HFFc6 (cell line): ENCODE data around the gene MCM9. TPM values are rescaled to one million over a fixed set of nuclear protein-coding genes. Genes with fewer than 3 reads are reported as not detected.
A peak's percentile ranks its signal among the peaks of the same experiment; 100 is the strongest.
"Not testable (repeated sequence)": the region's sequence is repeated elsewhere in the genome, so short reads cannot be mapped to it uniquely, and the experiment has no call there.

ENCODE experiments used
- DNase-seq: peaks from one replicate; pipeline ENCODE4 v3.0.0-alpha.2; 2018
- H3K27ac Mint-ChIP-seq: 2 replicates; pipeline ENCODE4 v1.8.0; 2020; ENCODE audit warnings: mild to moderate bottlenecking, mixed read lengths
- H3K27me3 Mint-ChIP-seq: 2 replicates; pipeline ENCODE4 v1.8.0; 2021; ENCODE audit warnings: mild to moderate bottlenecking, moderate library complexity, mixed read lengths; ENCODE audit not compliant: insufficient read depth
- H3K36me3 Mint-ChIP-seq: 2 replicates; pipeline ENCODE4 v1.8.0; 2021; ENCODE audit warnings: low read depth, mixed read lengths
- H3K4me1 Mint-ChIP-seq: 2 replicates; pipeline ENCODE4 v1.8.0; 2020; ENCODE audit warnings: low read depth, mixed read lengths
- H3K4me3 Mint-ChIP-seq: 2 replicates; pipeline ENCODE4 v1.8.0; 2020; ENCODE audit warnings: mild to moderate bottlenecking, moderate library complexity, mixed read lengths
- H3K9me3 Mint-ChIP-seq: 2 replicates; pipeline ENCODE4 v1.8.0; 2020; ENCODE audit warnings: mild to moderate bottlenecking, mixed read lengths
- total RNA-seq, 6 experiments: library from RNA; stranded (reverse); fragmentation: NEBNext Ultra II Directional; extraction: Animal tissue kit (Norgen Biotek cat#: 25700); gene quantifications; 2 replicates in 1 of 6; 3 replicates in 5 of 6; pipeline ENCODE4 v1.2.3, GENCODE V29; 2021
- TF ChIP-seq, protein P1 (sequence below): fragments of 200-600 bp; sonication (generic); IDR thresholded peaks from 2 replicates; pipeline ENCODE4 v1.5.0; 2021; ENCODE audit warnings: antibody characterized with exemption, mild to moderate bottlenecking

Gene MCM9
- total RNA-seq, 6 experiments from 2014 or later: 4.6 to 5.7 (median 5.0) TPM

DNA sequence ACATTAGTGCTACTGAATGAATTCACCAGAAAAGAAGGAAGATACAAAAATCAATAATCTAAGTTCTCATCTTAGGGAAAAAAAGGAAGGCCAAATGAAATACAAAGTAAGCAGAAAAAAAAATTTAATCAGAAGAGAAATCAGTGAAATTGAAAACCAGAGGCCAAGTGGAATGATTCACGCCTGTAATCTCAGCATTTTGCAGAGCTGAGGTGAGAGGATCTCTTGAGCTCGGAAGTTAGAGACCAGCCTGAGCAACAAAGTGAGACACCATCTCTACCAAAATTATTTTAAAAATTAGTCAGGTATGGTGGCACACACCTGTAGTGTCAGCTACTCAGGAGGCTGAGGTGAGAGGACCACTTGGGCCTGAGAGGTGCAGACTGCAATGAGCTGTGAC lies 62.2 kb downstream of the MCM9 start:
- Mint-ChIP-seq H3K4me1 (peaks cover 52% of the 10 kb centered on the region), H3K4me3 (no peak overlapping the region), H3K27ac (no peak overlapping the region), H3K27me3 (peaks cover 2% of the 10 kb centered on the region; the same call in 1 of the 2 replicates), H3K36me3 (no peaks in the 10 kb centered on the region), H3K9me3 (no peaks in the 10 kb centered on the region)
- DNase-seq: no peak
- TF ChIP-seq, protein P1, sequence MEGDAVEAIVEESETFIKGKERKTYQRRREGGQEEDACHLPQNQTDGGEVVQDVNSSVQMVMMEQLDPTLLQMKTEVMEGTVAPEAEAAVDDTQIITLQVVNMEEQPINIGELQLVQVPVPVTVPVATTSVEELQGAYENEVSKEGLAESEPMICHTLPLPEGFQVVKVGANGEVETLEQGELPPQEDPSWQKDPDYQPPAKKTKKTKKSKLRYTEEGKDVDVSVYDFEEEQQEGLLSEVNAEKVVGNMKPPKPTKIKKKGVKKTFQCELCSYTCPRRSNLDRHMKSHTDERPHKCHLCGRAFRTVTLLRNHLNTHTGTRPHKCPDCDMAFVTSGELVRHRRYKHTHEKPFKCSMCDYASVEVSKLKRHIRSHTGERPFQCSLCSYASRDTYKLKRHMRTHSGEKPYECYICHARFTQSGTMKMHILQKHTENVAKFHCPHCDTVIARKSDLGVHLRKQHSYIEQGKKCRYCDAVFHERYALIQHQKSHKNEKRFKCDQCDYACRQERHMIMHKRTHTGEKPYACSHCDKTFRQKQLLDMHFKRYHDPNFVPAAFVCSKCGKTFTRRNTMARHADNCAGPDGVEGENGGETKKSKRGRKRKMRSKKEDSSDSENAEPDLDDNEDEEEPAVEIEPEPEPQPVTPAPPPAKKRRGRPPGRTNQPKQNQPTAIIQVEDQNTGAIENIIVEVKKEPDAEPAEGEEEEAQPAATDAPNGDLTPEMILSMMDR: no peak

DNA sequence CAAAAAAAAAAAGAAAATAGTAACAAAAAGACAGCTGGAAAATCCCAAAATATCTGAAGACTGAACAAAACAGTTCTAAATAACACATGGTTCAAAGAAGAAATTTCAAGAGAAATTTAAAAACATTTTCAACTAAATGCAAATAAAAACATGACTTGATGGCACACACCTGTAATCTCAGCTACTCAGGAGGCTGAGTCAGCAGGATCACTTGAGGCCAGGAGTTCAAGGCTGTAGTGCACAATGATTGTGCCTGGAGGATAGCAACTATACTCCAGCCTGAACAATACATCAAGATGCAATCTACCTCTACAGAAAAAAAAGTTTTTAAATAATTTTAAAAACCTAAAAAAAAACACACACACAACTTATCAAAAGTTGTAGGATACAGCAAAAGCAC lies 62.6 kb downstream of the MCM9 start:
- TF ChIP-seq, protein P1: no peak
- peaks cover 2% of the 10 kb centered on the region; the same call in 1 of the 2 replicates for H3K27me3 Mint-ChIP-seq
- H3K4me3 Mint-ChIP-seq: no peak overlapping the region
- no peak overlapping the region for H3K27ac Mint-ChIP-seq
- H3K9me3 Mint-ChIP-seq: no peaks in the 10 kb centered on the region
- H3K4me1 Mint-ChIP-seq: peaks cover 47% of the 10 kb centered on the region
- H3K36me3 Mint-ChIP-seq: no peaks in the 10 kb centered on the region
- no peak for DNase-seq

DNA sequence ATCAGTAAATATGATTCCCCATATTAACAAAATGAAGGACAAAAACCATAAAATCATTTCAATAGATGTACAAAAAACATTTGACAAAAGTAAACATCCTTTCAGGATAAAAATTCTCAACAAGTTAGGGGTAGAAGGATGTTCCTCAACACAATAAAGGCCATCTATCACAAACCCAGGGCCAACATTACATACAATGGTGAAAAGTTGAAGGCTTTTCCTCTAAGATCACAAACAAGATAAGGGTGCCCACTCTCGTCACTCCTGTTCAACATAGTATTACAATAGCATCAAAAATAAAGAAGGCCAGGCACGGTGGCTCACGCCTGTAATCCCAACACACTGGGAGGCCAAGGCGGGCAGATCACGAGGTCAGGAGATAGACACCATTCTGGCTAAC lies 63.6 kb downstream of the MCM9 start:
- peaks cover 38% of the 10 kb centered on the region for H3K4me1 Mint-ChIP-seq
- H3K27me3 Mint-ChIP-seq: no peaks in the 10 kb centered on the region
- no peak overlapping the region for H3K27ac Mint-ChIP-seq
- no peaks in the 10 kb centered on the region for H3K9me3 Mint-ChIP-seq
- H3K4me3 Mint-ChIP-seq: no peak overlapping the region
- H3K36me3 Mint-ChIP-seq: peaks cover 5% of the 10 kb centered on the region
- no peak for DNase-seq
- TF ChIP-seq, protein P1: no peak

DNA sequence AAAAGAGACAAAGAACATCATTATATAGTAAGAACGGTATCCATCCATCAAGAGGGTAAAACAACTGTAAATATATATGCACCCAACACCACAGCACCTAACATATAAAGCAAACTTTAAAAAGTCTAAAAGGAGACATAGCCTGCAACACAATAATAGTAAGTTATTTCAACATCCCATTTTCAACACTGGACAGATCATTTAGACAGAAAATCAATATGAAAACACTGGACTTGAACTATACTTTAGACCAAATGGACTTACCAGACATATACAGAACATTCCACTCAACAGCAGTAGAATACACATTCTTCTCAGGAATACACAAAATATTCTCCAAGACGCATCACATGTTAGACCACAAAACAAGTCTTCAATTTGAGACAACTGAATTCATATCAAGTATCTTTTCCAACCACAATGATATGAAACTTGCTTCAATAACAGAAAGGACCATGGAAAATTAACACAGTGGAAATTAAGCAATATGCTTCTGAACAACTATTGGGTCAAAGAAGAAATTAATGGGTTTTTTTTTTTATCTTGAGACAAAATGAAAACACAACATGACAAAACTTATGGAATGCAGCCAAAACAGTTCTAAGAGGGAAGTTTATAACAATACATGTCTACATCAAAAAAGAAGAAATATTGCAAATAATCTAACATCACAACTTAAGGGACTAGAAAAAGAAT lies 64.9 kb downstream of the MCM9 start:
- H3K4me3 Mint-ChIP-seq: no peak overlapping the region
- TF ChIP-seq, protein P1: no peak

DNA sequence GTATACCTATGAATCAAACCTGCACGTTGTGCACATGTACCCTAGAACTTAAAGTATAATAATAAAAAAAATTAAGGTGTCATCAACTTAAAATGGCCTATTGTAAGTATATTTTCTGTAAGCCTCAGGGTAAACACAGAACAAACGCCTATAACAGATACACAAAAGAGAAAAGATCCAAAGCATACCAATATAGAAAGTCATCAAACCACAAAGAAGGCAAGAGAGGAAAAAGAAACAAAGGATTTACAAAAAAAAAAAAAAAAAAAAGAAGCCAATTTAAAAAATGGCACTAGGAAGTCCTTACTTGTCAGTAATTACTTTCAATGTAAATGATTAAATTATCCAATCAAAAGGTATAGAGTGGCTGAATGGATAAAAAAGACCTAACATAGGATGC lies 65.6 kb downstream of the MCM9 start:
- H3K9me3 Mint-ChIP-seq: no peaks in the 10 kb centered on the region
- peak overlapping the region; percentile 27; the same call in 1 of the 2 replicates for H3K27ac Mint-ChIP-seq
- H3K4me3 Mint-ChIP-seq: no peak overlapping the region
- TF ChIP-seq, protein P1: no peak
- H3K36me3 Mint-ChIP-seq: peaks cover 8% of the 10 kb centered on the region
- H3K27me3 Mint-ChIP-seq: no peaks in the 10 kb centered on the region
- DNase-seq: peak; percentile 15
- H3K4me1 Mint-ChIP-seq: peaks cover 31% of the 10 kb centered on the region

More for the DNA sequence above, 64.9 kb downstream of the MCM9 start:
- Mint-ChIP-seq H3K36me3 (peaks cover 8% of the 10 kb centered on the region), H3K27ac (no peak overlapping the region), H3K4me1 (peaks cover 31% of the 10 kb centered on the region), H3K9me3 (no peaks in the 10 kb centered on the region), H3K27me3 (no peaks in the 10 kb centered on the region)
- no peak for DNase-seq

DNA sequence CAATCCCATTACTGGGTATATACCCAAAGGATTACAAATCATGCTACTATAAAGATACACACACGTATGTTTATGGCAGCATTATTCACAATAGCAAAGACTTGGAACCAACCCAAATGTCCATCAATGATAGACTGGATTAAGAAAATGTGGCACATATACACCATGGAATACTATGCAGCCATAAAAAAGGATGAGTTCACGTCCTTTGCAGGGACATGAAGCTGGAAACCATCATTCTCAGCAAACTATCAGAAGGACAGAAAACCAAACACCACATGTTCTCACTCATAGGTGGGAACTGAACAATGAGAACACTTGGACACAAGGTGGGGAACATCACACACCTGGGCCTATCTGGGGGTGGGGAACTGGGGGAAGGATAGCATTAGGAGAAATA lies 66.1 kb downstream of the MCM9 start:
- Mint-ChIP-seq H3K27ac (peak overlapping the region; percentile 27; the same call in 1 of the 2 replicates), H3K4me1 (peaks cover 31% of the 10 kb centered on the region)
- not testable (repeated sequence) for H3K36me3 Mint-ChIP-seq, H3K27me3 Mint-ChIP-seq, DNase-seq, H3K4me3 Mint-ChIP-seq, H3K9me3 Mint-ChIP-seq
